Measurements from ENCODE around the gene YBX1.

The YBX1 gene

DNA sequence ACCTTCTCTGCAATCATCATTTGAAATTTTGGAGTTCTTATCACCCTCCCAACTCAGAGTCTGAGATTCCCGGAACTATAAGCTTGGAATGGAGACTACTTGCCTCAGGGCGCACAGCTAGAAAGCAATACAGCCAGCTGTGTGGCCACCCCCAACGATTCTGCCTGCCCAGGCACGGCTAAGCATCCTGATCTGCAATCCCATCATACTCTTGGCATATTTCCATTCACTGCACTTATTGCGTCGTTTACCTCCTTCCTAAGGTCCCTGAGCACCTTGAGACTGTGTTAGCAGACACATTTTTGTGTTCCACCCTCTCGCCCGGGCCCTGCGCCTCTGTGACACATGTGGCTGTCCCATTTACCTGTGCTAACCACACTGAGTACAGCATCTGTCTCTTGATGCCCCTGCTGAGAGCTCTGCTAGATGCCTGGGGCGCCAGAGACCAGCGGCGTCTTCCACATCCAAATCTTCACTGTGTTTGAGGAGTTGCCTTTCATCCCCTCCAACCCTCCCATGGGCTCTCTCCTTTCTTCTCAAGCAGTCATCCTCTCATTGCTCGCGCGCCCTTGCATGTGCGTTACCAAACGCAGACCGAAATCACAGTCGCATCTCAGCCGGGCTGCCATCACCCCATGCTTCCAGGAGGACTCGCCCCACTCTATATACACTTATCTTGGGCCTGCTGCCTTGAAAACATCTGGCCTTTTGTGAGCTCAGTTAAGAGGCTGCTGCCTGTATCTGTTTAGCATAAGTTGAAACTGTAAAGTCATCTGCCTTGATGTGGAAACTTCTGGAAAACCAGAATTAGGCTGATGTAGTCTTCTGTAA lies 61.3 kb downstream of the YBX1 start:
- TF ChIP-seq, protein P1, sequence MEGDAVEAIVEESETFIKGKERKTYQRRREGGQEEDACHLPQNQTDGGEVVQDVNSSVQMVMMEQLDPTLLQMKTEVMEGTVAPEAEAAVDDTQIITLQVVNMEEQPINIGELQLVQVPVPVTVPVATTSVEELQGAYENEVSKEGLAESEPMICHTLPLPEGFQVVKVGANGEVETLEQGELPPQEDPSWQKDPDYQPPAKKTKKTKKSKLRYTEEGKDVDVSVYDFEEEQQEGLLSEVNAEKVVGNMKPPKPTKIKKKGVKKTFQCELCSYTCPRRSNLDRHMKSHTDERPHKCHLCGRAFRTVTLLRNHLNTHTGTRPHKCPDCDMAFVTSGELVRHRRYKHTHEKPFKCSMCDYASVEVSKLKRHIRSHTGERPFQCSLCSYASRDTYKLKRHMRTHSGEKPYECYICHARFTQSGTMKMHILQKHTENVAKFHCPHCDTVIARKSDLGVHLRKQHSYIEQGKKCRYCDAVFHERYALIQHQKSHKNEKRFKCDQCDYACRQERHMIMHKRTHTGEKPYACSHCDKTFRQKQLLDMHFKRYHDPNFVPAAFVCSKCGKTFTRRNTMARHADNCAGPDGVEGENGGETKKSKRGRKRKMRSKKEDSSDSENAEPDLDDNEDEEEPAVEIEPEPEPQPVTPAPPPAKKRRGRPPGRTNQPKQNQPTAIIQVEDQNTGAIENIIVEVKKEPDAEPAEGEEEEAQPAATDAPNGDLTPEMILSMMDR (conservative IDR thresholded peaks at IDR 0.05; ENCODE audit: low read length) = no peak
- no peak for TF ChIP-seq EZH2phosphoT487 (IDR thresholded peaks at IDR 0.05; ENCODE audit: borderline replicate concordance)
- H3K9ac ChIP-seq (ENCODE audit: low read depth, low read length, poor library complexity, severe bottlenecking) = no peak overlapping the region
- H2AFZ ChIP-seq (ENCODE audit: low read length) = no peak overlapping the region
- H3K27me3 ChIP-seq (ENCODE audit: insufficient read depth, low read length, poor library complexity, severe bottlenecking) = no peaks in the 10 kb centered on the region
- no peaks in the 10 kb centered on the region for H4K20me1 ChIP-seq (ENCODE audit: insufficient read depth, low read length, poor library complexity, severe bottlenecking)
- no peaks in the 10 kb centered on the region for H3F3A ChIP-seq (ENCODE audit: low read depth)
- H3K9me2 ChIP-seq (replicated peaks; ENCODE audit: low read depth, low read length) = no peaks in the 10 kb centered on the region
- no peak overlapping the region for H3K4me3 ChIP-seq (ENCODE audit: low read length, poor library complexity, severe bottlenecking)
- H3K36me3 ChIP-seq (ENCODE audit: insufficient read depth, low read length) = peaks cover 12% of the 10 kb centered on the region; the same call in 1 of the 2 replicates
- H3K79me2 ChIP-seq (ENCODE audit: insufficient read depth, low read length) = no peaks in the 10 kb centered on the region
- H3K4me2 ChIP-seq (ENCODE audit: low read depth, low read length, poor library complexity, severe bottlenecking) = no peak overlapping the region
- H3K9me3 ChIP-seq (ENCODE audit: insufficient read depth, low read depth, low read length) = no peaks in the 10 kb centered on the region
- no peaks in the 10 kb centered on the region for H3K4me1 ChIP-seq (ENCODE audit: insufficient read depth, low read length, poor library complexity, severe bottlenecking)

DNA sequence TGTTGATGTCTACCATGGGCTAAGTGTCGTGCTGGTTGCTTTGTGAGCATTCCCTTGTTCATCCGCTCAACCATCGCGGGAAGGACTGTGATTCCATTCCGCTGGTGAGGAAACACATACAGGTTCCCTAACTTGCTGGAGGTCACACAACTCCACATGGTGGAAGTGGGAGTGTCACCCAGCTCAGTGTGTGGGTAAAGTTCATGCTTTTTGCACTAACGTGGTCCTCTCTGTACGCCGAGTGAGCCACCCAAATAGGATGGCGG lies 61.9 kb downstream of the YBX1 start:
- Histone ChIP-seq H3K4me1 (ENCODE audit: insufficient read depth, low read length, poor library complexity, severe bottlenecking) (no peaks in the 10 kb centered on the region), H3K9ac (ENCODE audit: low read depth, low read length, poor library complexity, severe bottlenecking) (no peak overlapping the region), H3K9me3 (ENCODE audit: insufficient read depth, low read depth, low read length) (no peaks in the 10 kb centered on the region), H3K9me2 (replicated peaks; ENCODE audit: low read depth, low read length) (no peaks in the 10 kb centered on the region), H3K79me2 (ENCODE audit: insufficient read depth, low read length) (no peaks in the 10 kb centered on the region), H3K27me3 (ENCODE audit: insufficient read depth, low read length, poor library complexity, severe bottlenecking) (no peaks in the 10 kb centered on the region), H4K20me1 (ENCODE audit: insufficient read depth, low read length, poor library complexity, severe bottlenecking) (no peaks in the 10 kb centered on the region), H2AFZ (ENCODE audit: low read length) (no peak overlapping the region), H3F3A (ENCODE audit: low read depth) (no peaks in the 10 kb centered on the region), H3K36me3 (ENCODE audit: insufficient read depth, low read length) (peaks cover 12% of the 10 kb centered on the region; the same call in 1 of the 2 replicates), H3K4me3 (ENCODE audit: low read length, poor library complexity, severe bottlenecking) (no peak overlapping the region), H3K4me2 (ENCODE audit: low read depth, low read length, poor library complexity, severe bottlenecking) (no peak overlapping the region)
- TF ChIP-seq, protein P1 (conservative IDR thresholded peaks at IDR 0.05; ENCODE audit: low read length) = no peak

GRCh38 chr1:42745851-42746250 lies 63.6 kb downstream of the YBX1 start:
- Histone ChIP-seq H3K9me3 (ENCODE audit: insufficient read depth, low read depth, low read length) (no peaks in the 10 kb centered on the region), H2AFZ (ENCODE audit: low read length) (no peak overlapping the region), H4K20me1 (ENCODE audit: insufficient read depth, low read length, poor library complexity, severe bottlenecking) (no peaks in the 10 kb centered on the region), H3K4me3 (ENCODE audit: low read length, poor library complexity, severe bottlenecking) (no peak overlapping the region), H3K27me3 (ENCODE audit: insufficient read depth, low read length, poor library complexity, severe bottlenecking) (no peaks in the 10 kb centered on the region), H3K9ac (ENCODE audit: low read depth, low read length, poor library complexity, severe bottlenecking) (no peak overlapping the region), H3K9me2 (replicated peaks; ENCODE audit: low read depth, low read length) (no peaks in the 10 kb centered on the region), H3K79me2 (ENCODE audit: insufficient read depth, low read length) (no peaks in the 10 kb centered on the region), H3K36me3 (ENCODE audit: insufficient read depth, low read length) (peaks cover 21% of the 10 kb centered on the region; the same call in 1 of the 2 replicates), H3K4me2 (ENCODE audit: low read depth, low read length, poor library complexity, severe bottlenecking) (no peak overlapping the region), H3K4me1 (ENCODE audit: insufficient read depth, low read length, poor library complexity, severe bottlenecking) (no peaks in the 10 kb centered on the region), H3F3A (ENCODE audit: low read depth) (no peaks in the 10 kb centered on the region)
- TF ChIP-seq EZH2phosphoT487 (IDR thresholded peaks at IDR 0.05; ENCODE audit: borderline replicate concordance) = no peak
- TF ChIP-seq, protein P1 (conservative IDR thresholded peaks at IDR 0.05; ENCODE audit: low read length) = no peak

All from Loucy (cell line).